MCF 10A (cell line): Measurements from ENCODE around the gene FBXL14. TPM values are rescaled to one million over a fixed set of nuclear protein-coding genes. Genes with fewer than 3 reads are reported as not detected.

Experiments
- BruUV-seq: library from RNA; stranded (reverse); fragments of 400-500 nt; replicated peaks from 2 replicates; lab custom pipeline; 2021; lab: Mats Ljungman, UMichigan
- CTCF ChIA-PET: fragments of 300-600 bp; sonication (Branson Sonifier 250); formaldehyde crosslinking; extraction: SDS; loops from one replicate; lab custom pipeline; 2021; ENCODE audit warnings: antibody characterized with exemption, inconsistent platforms; lab: Yijun Ruan, JAX
- POLR2A ChIA-PET: fragments of 300-600, 350-650 bp; sonication (Branson Sonifier 250); formaldehyde crosslinking; extraction: SDS; loops from one replicate; lab custom pipeline; 2020; ENCODE audit warnings: antibody characterized with exemption, inconsistent platforms; lab: Yijun Ruan, JAX
- DNase-seq: peaks from one replicate; pipeline ENCODE4 v3.0.0-alpha.2; 2018; ENCODE audit not compliant: unreplicated experiment
- H3K27ac Mint-ChIP-seq: one replicate; pipeline ENCODE4 v1.8.0; 2022; ENCODE audit warnings: mild to moderate bottlenecking, low read depth, mixed read lengths; ENCODE audit not compliant: unreplicated experiment
- H3K27me3 Mint-ChIP-seq: one replicate; pipeline ENCODE4 v1.8.0; 2022; ENCODE audit warnings: mixed read lengths; ENCODE audit not compliant: insufficient read depth, unreplicated experiment
- H3K36me3 Mint-ChIP-seq: one replicate; pipeline ENCODE4 v1.8.0; 2022; ENCODE audit warnings: mild to moderate bottlenecking, moderate library complexity, mixed read lengths; ENCODE audit not compliant: insufficient read depth, unreplicated experiment
- H3K4me1 Mint-ChIP-seq: one replicate; pipeline ENCODE4 v1.8.0; 2022; ENCODE audit warnings: mixed read lengths; ENCODE audit not compliant: insufficient read depth, unreplicated experiment
- H3K4me3 Mint-ChIP-seq: one replicate; pipeline ENCODE4 v1.8.0; 2022; ENCODE audit warnings: mild to moderate bottlenecking, moderate library complexity, mixed read lengths; ENCODE audit not compliant: unreplicated experiment
- H3K9me3 Mint-ChIP-seq: one replicate; pipeline ENCODE4 v1.8.0; 2022; ENCODE audit warnings: mixed read lengths; ENCODE audit not compliant: unreplicated experiment
- intact Hi-C: fragments of 100-400 bp; cut with micrococcal nuclease; formaldehyde crosslinking; loops from 2 replicates; pipeline ENCODE4 v1.14.1; 2022
- total RNA-seq: library from RNA; stranded (reverse); gene quantifications from 2 replicates; pipeline ENCODE4 v1.2.3, GENCODE V29; 2022
- TF ChIP-seq, protein P1 (sequence below): fragments of 200-600 bp; IDR thresholded peaks from one replicate; pipeline ENCODE4 v1.8.0; 2022; ENCODE audit warnings: antibody characterized with exemption, mild to moderate bottlenecking; ENCODE audit not compliant: unreplicated experiment

The FBXL14 gene
- total RNA-seq, 1 experiment from 2014 or later, result 9.4 TPM

DNA sequence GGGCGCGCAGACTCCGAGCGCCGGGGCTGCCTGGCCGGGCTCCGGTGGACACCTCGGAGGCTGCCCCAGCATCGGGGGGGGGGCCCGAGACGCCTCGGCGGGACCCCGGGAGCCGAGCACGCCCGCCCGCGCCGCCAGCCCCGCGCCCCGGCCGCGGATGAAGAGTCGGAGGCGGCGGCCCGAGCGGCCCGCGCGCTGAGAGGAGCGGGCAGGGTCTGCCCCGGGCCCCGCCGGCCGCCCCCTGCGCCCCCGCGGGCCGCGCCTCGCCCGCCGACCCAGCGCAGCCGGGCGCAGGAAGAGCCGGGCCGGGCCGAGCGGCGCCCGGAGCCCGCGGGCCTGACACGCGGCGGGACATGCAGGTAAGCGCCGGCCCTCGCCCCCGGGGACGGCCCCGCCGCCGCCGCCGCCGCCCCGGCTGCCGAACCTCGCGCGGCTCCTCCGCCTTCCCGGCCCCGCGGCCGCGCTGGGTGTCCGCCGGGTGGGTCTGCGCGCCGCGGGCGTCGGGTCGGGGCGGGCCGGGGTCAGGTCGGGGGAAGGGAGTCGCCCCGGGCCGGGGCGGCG is 63.7 kb downstream of the FBXL14 start:
- peaks cover 10% of the 10 kb centered on the region for H3K4me1 Mint-ChIP-seq
- no peak overlapping the region for H3K4me3 Mint-ChIP-seq
- TF ChIP-seq, protein P1, sequence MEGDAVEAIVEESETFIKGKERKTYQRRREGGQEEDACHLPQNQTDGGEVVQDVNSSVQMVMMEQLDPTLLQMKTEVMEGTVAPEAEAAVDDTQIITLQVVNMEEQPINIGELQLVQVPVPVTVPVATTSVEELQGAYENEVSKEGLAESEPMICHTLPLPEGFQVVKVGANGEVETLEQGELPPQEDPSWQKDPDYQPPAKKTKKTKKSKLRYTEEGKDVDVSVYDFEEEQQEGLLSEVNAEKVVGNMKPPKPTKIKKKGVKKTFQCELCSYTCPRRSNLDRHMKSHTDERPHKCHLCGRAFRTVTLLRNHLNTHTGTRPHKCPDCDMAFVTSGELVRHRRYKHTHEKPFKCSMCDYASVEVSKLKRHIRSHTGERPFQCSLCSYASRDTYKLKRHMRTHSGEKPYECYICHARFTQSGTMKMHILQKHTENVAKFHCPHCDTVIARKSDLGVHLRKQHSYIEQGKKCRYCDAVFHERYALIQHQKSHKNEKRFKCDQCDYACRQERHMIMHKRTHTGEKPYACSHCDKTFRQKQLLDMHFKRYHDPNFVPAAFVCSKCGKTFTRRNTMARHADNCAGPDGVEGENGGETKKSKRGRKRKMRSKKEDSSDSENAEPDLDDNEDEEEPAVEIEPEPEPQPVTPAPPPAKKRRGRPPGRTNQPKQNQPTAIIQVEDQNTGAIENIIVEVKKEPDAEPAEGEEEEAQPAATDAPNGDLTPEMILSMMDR, result no peak
- H3K9me3 Mint-ChIP-seq, result no peaks in the 10 kb centered on the region
- no peak for DNase-seq
- ChIA-PET POLR2A (no interaction called here), CTCF (no interaction called here)
- H3K36me3 Mint-ChIP-seq, result no peaks in the 10 kb centered on the region
- peaks cover 28% of the 10 kb centered on the region for H3K27me3 Mint-ChIP-seq
- intact Hi-C loops, result no loop called here
- H3K27ac Mint-ChIP-seq, result no peak overlapping the region
- no TSS peak for BruUV-seq

DNA sequence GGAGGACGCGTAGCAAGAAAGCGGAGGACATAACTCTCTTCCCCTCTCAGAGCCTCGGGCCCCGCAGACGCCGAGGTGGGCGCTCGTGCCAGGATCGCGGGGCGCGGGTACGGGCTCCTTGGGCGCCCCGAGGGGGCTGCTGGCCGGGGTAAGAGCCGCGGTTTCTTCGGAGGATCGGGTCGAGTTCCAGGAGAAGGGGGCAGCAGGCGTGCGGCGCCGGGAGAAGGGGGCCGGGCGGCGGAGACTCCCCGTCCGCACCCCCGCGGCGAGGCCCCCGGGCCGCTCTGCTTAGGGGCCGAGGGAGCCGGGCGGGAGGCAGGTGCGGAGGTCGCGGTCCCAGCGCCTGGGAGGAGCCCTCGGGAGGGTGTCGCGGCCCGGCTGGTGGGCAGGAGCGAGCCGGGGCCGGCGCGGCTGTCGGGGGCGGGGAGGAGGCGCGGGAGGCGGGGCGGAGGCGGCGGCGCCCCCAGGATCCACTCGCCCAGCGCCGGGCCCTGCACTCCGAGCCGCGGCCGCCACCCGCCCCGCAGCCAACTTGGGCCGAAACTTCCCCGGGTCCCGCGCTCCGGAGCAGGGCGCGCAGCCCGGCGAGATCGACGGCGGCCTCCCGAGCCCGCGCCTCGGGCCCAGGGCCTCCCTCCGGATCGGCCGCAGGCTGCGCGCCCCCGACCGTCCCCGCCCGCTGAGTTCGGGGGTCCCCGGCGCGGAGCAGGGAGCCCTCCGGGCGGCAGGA is 64.4 kb downstream of the FBXL14 start:
- Mint-ChIP-seq H3K4me1 (peaks cover 10% of the 10 kb centered on the region), H3K36me3 (no peaks in the 10 kb centered on the region), H3K9me3 (no peaks in the 10 kb centered on the region), H3K27ac (no peak overlapping the region), H3K27me3 (peaks cover 28% of the 10 kb centered on the region), H3K4me3 (peak overlapping the region; percentile 64)
- intact Hi-C loops, result no loop called here
- ChIA-PET CTCF (interaction anchor here (0.9 kb wide), 1 partner anchor 13 kb away, joined by 4 read pairs; no protein-coding TSS in a partner anchor), POLR2A (no interaction called here)
- no TSS peak for BruUV-seq
- no peak for DNase-seq
- TF ChIP-seq, protein P1, result no peak

DNA sequence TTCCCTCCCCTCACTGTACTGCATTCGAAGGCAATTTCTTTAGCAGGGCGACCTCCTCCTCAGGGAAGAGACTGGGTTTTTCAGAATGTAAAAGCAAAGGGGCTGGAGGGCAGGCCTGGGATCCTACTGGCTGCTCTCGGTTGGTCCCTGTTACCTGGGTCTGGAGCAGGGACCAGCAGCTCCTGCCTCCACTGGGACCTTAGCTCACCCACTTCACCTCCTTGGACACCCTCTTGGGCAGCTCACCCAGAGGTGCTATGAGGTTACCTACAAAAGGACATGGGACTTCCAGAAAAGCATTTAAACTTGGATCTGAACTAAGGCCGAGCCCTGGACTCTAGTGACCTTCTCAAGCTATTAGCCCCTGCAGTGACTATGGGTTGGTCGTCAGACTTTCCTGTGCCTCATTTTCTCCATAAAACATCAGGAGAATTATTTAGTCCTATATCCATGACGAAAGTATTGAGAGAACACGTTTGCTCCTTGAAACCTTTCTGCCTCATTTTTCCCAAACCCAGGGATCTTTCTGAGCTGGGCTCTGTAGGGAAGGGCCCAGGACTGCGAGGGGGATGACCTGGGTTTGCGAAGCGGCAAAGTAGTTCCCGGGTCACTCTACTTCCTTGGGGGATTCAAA is 65.0 kb downstream of the FBXL14 start:
- intact Hi-C loops, result no loop called here
- no peaks in the 10 kb centered on the region for H3K36me3 Mint-ChIP-seq
- peaks cover 28% of the 10 kb centered on the region for H3K27me3 Mint-ChIP-seq
- DNase-seq, result no peak
- TF ChIP-seq, protein P1, result no peak
- CTCF ChIA-PET, result interaction anchor here (0.9 kb wide), 1 partner anchor 14 kb away, joined by 4 read pairs; no protein-coding TSS in a partner anchor
- no TSS peak for BruUV-seq
- H3K9me3 Mint-ChIP-seq, result no peaks in the 10 kb centered on the region
- peak overlapping the region; percentile 64 for H3K4me3 Mint-ChIP-seq
- POLR2A ChIA-PET, result interaction anchor here (2.3 kb wide), 1 partner anchor 12 kb away, joined by 10 read pairs; no protein-coding TSS in a partner anchor
- no peak overlapping the region for H3K27ac Mint-ChIP-seq
- peaks cover 10% of the 10 kb centered on the region for H3K4me1 Mint-ChIP-seq

GRCh38 chr12:1528791-1529190 is 65.6 kb downstream of the FBXL14 start:
- Mint-ChIP-seq H3K27ac (no peak overlapping the region), H3K4me1 (peaks cover 10% of the 10 kb centered on the region), H3K9me3 (no peaks in the 10 kb centered on the region), H3K27me3 (peaks cover 29% of the 10 kb centered on the region), H3K4me3 (no peak overlapping the region), H3K36me3 (no peaks in the 10 kb centered on the region)
- CTCF ChIA-PET, result no interaction called here
- BruUV-seq, result no TSS peak
- intact Hi-C loops, result no loop called here
- DNase-seq, result no peak
- POLR2A ChIA-PET, result interaction anchor here (2.3 kb wide), 1 partner anchor 12 kb away, joined by 10 read pairs; no protein-coding TSS in a partner anchor
- TF ChIP-seq, protein P1, result no peak
